Measurements from ENCODE around the gene FEN1.
A peak's percentile ranks its signal among the peaks of the same experiment; 100 is the strongest.

Gene FEN1

GRCh38 chr11:61837411-61838005, 44.8 kb downstream of the FEN1 start:
- Mint-ChIP-seq H3K9me3 (no peaks in the 10 kb centered on the region), H3K4me3 (no peak overlapping the region), H3K4me1 (ENCODE audit: low read depth) (peaks cover 33% of the 10 kb centered on the region)

GRCh38 chr11:61838501-61838900, 45.8 kb downstream of the FEN1 start:
- no peaks in the 10 kb centered on the region for H3K27me3 Mint-ChIP-seq (ENCODE audit: low read depth)
- H3K4me1 Mint-ChIP-seq (ENCODE audit: low read depth): peaks cover 23% of the 10 kb centered on the region
- H3K9me3 Mint-ChIP-seq: no peaks in the 10 kb centered on the region
- H3K4me3 Mint-ChIP-seq: no peak overlapping the region
- no peak for DNase-seq (ENCODE audit: low spot score)
- H3K36me3 Mint-ChIP-seq (ENCODE audit: low read depth): peaks cover 60% of the 10 kb centered on the region
- peak overlapping the region; percentile 85 for H3K27ac Mint-ChIP-seq

More at GRCh38 chr11:61837411-61838005, 44.8 kb downstream of the FEN1 start:
- Mint-ChIP-seq H3K27me3 (ENCODE audit: low read depth) (no peaks in the 10 kb centered on the region), H3K27ac (peak overlapping the region; percentile 45), H3K36me3 (ENCODE audit: low read depth) (peaks cover 59% of the 10 kb centered on the region)
- DNase-seq (ENCODE audit: low spot score): no peak

GRCh38 chr11:61838921-61839320, 46.2 kb downstream of the FEN1 start:
- H3K9me3 Mint-ChIP-seq: no peaks in the 10 kb centered on the region
- peaks cover 19% of the 10 kb centered on the region for H3K4me1 Mint-ChIP-seq (ENCODE audit: low read depth)
- peaks cover 55% of the 10 kb centered on the region for H3K36me3 Mint-ChIP-seq (ENCODE audit: low read depth)
- no peaks in the 10 kb centered on the region for H3K27me3 Mint-ChIP-seq (ENCODE audit: low read depth)
- H3K27ac Mint-ChIP-seq: peak overlapping the region; percentile 85
- no peak for DNase-seq (ENCODE audit: low spot score)
- H3K4me3 Mint-ChIP-seq: no peak overlapping the region

- Mint-ChIP-seq H3K36me3 (ENCODE audit: low read depth) (peaks cover 54% of the 10 kb centered on the region), H3K4me1 (ENCODE audit: low read depth) (peaks cover 12% of the 10 kb centered on the region), H3K4me3 (no peak overlapping the region), H3K27ac (no peak overlapping the region), H3K27me3 (ENCODE audit: low read depth) (no peaks in the 10 kb centered on the region), H3K9me3 (no peaks in the 10 kb centered on the region)
- no peak for DNase-seq (ENCODE audit: low spot score)
Measured at GRCh38 chr11:61839742-61840141, 47.0 kb downstream of the FEN1 start.

GRCh38 chr11:61840371-61840770, 47.7 kb downstream of the FEN1 start:
- DNase-seq (ENCODE audit: low spot score): no peak
- H3K27me3 Mint-ChIP-seq (ENCODE audit: low read depth): no peaks in the 10 kb centered on the region
- H3K36me3 Mint-ChIP-seq (ENCODE audit: low read depth): peaks cover 58% of the 10 kb centered on the region
- H3K4me1 Mint-ChIP-seq (ENCODE audit: low read depth): peaks cover 8% of the 10 kb centered on the region
- no peaks in the 10 kb centered on the region for H3K9me3 Mint-ChIP-seq
- peak overlapping the region; percentile 8 for H3K27ac Mint-ChIP-seq
- H3K4me3 Mint-ChIP-seq: no peak overlapping the region

GRCh38 chr11:61841636-61842527, 49.2 kb downstream of the FEN1 start:
- Mint-ChIP-seq H3K4me3 (no peak overlapping the region), H3K4me1 (ENCODE audit: low read depth) (peaks cover 4% of the 10 kb centered on the region), H3K9me3 (no peaks in the 10 kb centered on the region), H3K27ac (no peak overlapping the region), H3K27me3 (ENCODE audit: low read depth) (no peaks in the 10 kb centered on the region), H3K36me3 (ENCODE audit: low read depth) (peaks cover 62% of the 10 kb centered on the region)
- no peak for DNase-seq (ENCODE audit: low spot score)

- no peaks in the 10 kb centered on the region for H3K9me3 Mint-ChIP-seq
- H3K4me1 Mint-ChIP-seq (ENCODE audit: low read depth): peaks cover 4% of the 10 kb centered on the region
- H3K4me3 Mint-ChIP-seq: no peak overlapping the region
- no peak overlapping the region for H3K27ac Mint-ChIP-seq
- DNase-seq (ENCODE audit: low spot score): no peak
- H3K36me3 Mint-ChIP-seq (ENCODE audit: low read depth): peaks cover 66% of the 10 kb centered on the region
- no peaks in the 10 kb centered on the region for H3K27me3 Mint-ChIP-seq (ENCODE audit: low read depth)
Measured at GRCh38 chr11:61842528-61842820, 49.8 kb downstream of the FEN1 start.

GRCh38 chr11:61844909-61845565, 52.3 kb downstream of the FEN1 start:
- Mint-ChIP-seq H3K27me3 (ENCODE audit: low read depth) (no peaks in the 10 kb centered on the region), H3K4me1 (ENCODE audit: low read depth) (peaks cover 2% of the 10 kb centered on the region), H3K27ac (no peak overlapping the region), H3K9me3 (no peaks in the 10 kb centered on the region), H3K36me3 (ENCODE audit: low read depth) (peaks cover 61% of the 10 kb centered on the region), H3K4me3 (no peak overlapping the region)
- no peak for DNase-seq (ENCODE audit: low spot score)

- Mint-ChIP-seq H3K4me1 (ENCODE audit: low read depth) (peaks cover 2% of the 10 kb centered on the region), H3K27ac (no peak overlapping the region), H3K4me3 (no peak overlapping the region), H3K9me3 (no peaks in the 10 kb centered on the region), H3K36me3 (ENCODE audit: low read depth) (peaks cover 58% of the 10 kb centered on the region), H3K27me3 (ENCODE audit: low read depth) (no peaks in the 10 kb centered on the region)
- no peak for DNase-seq (ENCODE audit: low spot score)
Measured at GRCh38 chr11:61846362-61847020, 53.8 kb downstream of the FEN1 start.
